Measurements from ENCODE around the gene TMEM250.

DNA sequence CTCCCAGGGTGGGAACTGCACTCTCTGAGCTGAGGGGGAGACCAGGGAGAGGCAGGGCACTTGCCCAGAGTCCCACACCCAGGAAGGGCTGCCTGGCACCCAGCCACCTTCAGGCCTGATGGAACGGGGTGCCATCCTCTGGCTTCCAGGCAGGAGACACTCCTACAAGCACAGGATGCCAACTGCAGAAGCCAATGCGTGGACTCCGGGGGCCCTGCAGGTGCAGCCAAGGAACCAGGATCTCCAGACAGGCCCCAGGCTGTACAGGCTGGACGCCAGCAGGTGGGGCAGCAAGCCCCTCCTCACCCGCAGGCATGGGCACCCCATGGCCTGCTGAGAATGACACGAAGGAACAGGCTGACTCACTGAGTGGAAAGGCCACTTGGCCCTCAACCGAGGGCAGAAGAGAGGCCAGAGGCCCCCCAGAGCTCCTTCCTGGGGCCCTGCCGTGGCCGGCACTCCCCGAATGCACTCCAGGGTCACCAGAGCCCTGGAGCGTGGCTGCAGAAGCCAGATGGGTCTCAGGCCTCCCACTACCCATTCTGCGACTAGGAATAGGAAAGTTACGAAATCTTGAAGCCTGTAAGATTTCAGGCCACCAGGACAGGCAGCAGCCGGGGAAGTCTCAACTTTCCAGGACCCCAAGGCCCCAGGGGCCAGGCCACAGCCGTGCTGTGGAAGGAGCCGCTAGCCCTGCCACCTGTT, 39.3 kb downstream of the TMEM250 start:
- TF ChIP-seq POLR2A (IDR thresholded peaks at IDR 0.05) (no peak), POLR2AphosphoS5 (IDR thresholded peaks at IDR 0.05) (no peak)
- TF ChIP-seq, protein P1, sequence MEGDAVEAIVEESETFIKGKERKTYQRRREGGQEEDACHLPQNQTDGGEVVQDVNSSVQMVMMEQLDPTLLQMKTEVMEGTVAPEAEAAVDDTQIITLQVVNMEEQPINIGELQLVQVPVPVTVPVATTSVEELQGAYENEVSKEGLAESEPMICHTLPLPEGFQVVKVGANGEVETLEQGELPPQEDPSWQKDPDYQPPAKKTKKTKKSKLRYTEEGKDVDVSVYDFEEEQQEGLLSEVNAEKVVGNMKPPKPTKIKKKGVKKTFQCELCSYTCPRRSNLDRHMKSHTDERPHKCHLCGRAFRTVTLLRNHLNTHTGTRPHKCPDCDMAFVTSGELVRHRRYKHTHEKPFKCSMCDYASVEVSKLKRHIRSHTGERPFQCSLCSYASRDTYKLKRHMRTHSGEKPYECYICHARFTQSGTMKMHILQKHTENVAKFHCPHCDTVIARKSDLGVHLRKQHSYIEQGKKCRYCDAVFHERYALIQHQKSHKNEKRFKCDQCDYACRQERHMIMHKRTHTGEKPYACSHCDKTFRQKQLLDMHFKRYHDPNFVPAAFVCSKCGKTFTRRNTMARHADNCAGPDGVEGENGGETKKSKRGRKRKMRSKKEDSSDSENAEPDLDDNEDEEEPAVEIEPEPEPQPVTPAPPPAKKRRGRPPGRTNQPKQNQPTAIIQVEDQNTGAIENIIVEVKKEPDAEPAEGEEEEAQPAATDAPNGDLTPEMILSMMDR (IDR thresholded peaks at IDR 0.05 in 8 of 11, conservative IDR thresholded peaks at IDR 0.05 in 3 of 11): no peak
